Central memory CD8-positive, alpha-beta T cell (primary cell): ENCODE results near the gene PRDM16.

Experiments used
- ATAC-seq: fragments of 150-1000 bp; cut with Tn5 transposase; replicated peaks from 2 replicates; pipeline ENCODE4 v1.10.0; 2022; ENCODE audit warnings: mild to moderate bottlenecking, moderate FRiP score, moderate number of reproducible peaks; ENCODE audit not compliant: poor library complexity, severe bottlenecking; ENCODE audit errors: extremely low read depth
- DNase-seq, 2 donors: peaks; one replicate each; pipeline ENCODE4 v3.0.0; 2021; ENCODE audit warnings: low spot score in 2 of 2
- H3K27ac Mint-ChIP-seq: one replicate; pipeline ENCODE4 v1.8.0; 2022; ENCODE audit warnings: low read depth, mild to moderate bottlenecking, moderate library complexity, mixed read lengths
- H3K27me3 Mint-ChIP-seq: one replicate; pipeline ENCODE4 v1.8.0; 2022; ENCODE audit warnings: mixed read lengths
- H3K36me3 Mint-ChIP-seq: one replicate; pipeline ENCODE4 v1.8.0; 2022; ENCODE audit warnings: mild to moderate bottlenecking, moderate library complexity, mixed read lengths; ENCODE audit not compliant: insufficient read depth
- H3K4me1 Mint-ChIP-seq: one replicate; pipeline ENCODE4 v1.8.0; 2022; ENCODE audit warnings: mixed read lengths
- H3K4me3 Mint-ChIP-seq: one replicate; pipeline ENCODE4 v1.8.0; 2022; ENCODE audit warnings: mild to moderate bottlenecking, moderate library complexity, mixed read lengths
- H3K9me3 Mint-ChIP-seq: one replicate; pipeline ENCODE4 v1.8.0; 2022; ENCODE audit warnings: mixed read lengths

PRDM16 gene

GRCh38 chr1:3114846-3115245 is 45.8 kb downstream of the PRDM16 start:
- no peak overlapping the region for H3K27ac Mint-ChIP-seq
- H3K36me3 Mint-ChIP-seq = no peaks in the 10 kb centered on the region
- no peak overlapping the region for H3K4me3 Mint-ChIP-seq
- no peaks in the 10 kb centered on the region for H3K4me1 Mint-ChIP-seq
- no peaks in the 10 kb centered on the region for H3K9me3 Mint-ChIP-seq
- DNase-seq (no peak), ATAC-seq (no peak)
- H3K27me3 Mint-ChIP-seq = no peaks in the 10 kb centered on the region

DNA sequence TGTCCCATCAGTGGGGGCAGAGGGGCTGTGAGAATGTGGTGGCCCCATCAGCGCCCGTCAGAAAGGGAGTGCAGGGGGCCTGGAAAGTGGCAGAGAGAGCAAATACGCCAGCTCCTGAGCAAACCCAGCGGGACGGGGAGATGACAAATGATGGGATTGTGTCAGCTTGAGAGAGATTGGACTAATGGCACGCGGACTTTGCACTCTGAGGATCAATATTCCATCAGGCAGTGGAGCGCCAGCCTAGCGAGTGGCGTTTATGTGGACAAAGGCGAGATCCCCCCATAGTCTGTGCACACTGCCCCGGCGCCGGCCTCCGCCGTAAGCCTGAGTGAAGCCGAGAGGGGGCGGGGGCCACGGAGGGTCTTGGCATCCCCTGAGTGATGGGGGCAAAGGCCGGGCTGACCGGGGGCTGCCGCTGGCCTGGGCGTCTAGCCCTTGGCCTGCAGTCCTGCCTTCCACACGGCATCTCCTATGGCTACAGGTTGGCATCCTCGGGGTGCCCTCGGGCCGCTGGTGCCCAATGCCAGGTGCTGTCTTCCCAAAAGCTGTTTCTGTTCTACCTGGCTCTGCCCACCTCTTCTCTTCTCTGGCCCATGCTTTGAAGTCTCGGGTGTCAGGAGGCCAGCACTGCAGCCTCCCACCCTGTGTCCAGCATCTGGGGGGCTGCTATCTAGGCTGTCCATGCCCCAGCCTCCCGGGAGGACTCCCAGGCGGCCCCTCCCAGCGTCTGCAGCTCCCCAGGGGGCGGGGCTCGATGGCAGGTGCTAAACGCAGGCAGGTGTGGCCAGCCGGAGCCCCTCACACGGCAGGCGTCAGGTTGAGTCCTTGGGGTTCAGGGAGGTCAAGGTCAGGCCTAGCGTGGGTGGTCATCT is 46.5 kb downstream of the PRDM16 start:
- Mint-ChIP-seq H3K27ac (no peak overlapping the region), H3K9me3 (no peaks in the 10 kb centered on the region), H3K27me3 (no peaks in the 10 kb centered on the region), H3K4me3 (no peak overlapping the region), H3K4me1 (no peaks in the 10 kb centered on the region), H3K36me3 (no peaks in the 10 kb centered on the region)
- DNase-seq (no peak), ATAC-seq (no peak)

DNA sequence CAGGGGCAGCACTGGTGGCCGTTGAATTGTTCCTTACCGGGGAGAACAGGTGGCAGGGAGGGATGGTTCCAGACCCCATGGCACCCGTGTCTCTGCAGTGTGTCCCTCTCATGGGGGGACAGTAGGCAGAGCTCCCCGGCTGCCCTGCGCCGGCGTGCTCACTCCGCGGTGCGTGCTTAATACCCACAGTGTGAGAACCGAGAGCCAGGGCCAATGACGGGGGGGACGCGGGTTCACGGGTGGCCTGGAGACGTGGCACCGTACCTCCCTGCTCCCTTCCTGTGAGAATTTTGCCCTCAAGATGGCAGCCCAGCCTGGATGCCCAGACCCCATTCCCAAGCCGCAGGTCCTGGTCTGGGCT is 47.1 kb downstream of the PRDM16 start:
- Mint-ChIP-seq H3K9me3 (no peaks in the 10 kb centered on the region), H3K4me3 (no peak overlapping the region), H3K27ac (no peak overlapping the region), H3K36me3 (no peaks in the 10 kb centered on the region), H3K4me1 (no peaks in the 10 kb centered on the region), H3K27me3 (no peaks in the 10 kb centered on the region)
- ATAC-seq (no peak), DNase-seq (no peak)

DNA sequence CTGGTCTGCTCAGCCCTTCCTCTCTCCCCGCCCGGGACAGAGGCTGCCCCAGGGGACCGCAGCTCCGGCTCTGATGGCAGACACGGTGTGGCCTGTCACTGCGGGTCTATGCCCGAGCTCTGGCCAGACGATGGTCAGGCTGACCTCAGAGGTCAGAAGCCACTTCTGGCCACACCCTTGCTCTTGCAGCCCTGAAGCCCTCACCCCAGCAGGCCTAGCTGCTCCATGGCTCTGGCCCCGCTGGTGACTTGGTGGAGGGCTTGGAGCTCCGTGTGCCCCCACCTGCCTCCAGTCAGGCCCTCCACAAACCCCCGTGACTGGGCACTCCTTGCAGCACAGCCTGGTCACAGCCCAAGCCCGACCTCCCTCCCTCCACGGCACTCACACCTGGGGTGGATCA is 47.6 kb downstream of the PRDM16 start:
- ATAC-seq = no peak
- no peaks in the 10 kb centered on the region for H3K36me3 Mint-ChIP-seq
- H3K4me1 Mint-ChIP-seq = no peaks in the 10 kb centered on the region
- no peaks in the 10 kb centered on the region for H3K27me3 Mint-ChIP-seq
- no peak for DNase-seq
- H3K27ac Mint-ChIP-seq = no peak overlapping the region
- H3K4me3 Mint-ChIP-seq = no peak overlapping the region
- no peaks in the 10 kb centered on the region for H3K9me3 Mint-ChIP-seq

DNA sequence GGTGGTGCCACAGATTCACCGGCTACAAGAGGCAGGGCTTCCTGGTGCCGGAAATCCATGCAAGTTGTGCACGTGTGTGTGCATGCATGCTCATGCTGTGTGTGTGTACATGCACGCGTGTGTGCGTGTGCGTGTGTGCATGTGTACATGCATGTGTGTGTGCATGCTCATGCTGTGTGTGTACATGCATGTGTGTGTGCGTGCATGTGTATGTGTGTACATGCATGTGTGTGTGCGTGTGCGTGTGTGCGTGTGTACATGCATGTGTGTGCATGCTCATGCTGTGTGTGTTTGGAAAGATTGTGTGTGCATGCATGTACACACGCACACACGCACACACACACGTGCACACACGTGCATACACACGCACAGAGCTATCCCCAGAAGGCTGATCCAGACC is 48.9 kb downstream of the PRDM16 start:
- Mint-ChIP-seq H3K4me1 (no peaks in the 10 kb centered on the region), H3K27me3 (no peaks in the 10 kb centered on the region), H3K36me3 (no peaks in the 10 kb centered on the region), H3K4me3 (no peak overlapping the region), H3K27ac (no peak overlapping the region), H3K9me3 (no peaks in the 10 kb centered on the region)
- ATAC-seq (no peak), DNase-seq (no peak)

GRCh38 chr1:3119061-3119460 is 50.1 kb downstream of the PRDM16 start:
- Mint-ChIP-seq H3K27me3 (no peaks in the 10 kb centered on the region), H3K9me3 (no peaks in the 10 kb centered on the region), H3K27ac (no peak overlapping the region), H3K4me1 (no peaks in the 10 kb centered on the region), H3K36me3 (no peaks in the 10 kb centered on the region), H3K4me3 (no peak overlapping the region)
- ATAC-seq (no peak), DNase-seq (no peak)

- H3K36me3 Mint-ChIP-seq = no peaks in the 10 kb centered on the region
- no peak overlapping the region for H3K4me3 Mint-ChIP-seq
- ATAC-seq = no peak
- H3K4me1 Mint-ChIP-seq = no peaks in the 10 kb centered on the region
- H3K27ac Mint-ChIP-seq = no peak overlapping the region
- DNase-seq = no peak
- no peaks in the 10 kb centered on the region for H3K27me3 Mint-ChIP-seq
- no peaks in the 10 kb centered on the region for H3K9me3 Mint-ChIP-seq
These were observed 50.7 kb downstream of the PRDM16 start for GRCh38 chr1:3119725-3120124.

GRCh38 chr1:3120140-3120539 is 51.1 kb downstream of the PRDM16 start:
- no peaks in the 10 kb centered on the region for H3K36me3 Mint-ChIP-seq
- no peaks in the 10 kb centered on the region for H3K4me1 Mint-ChIP-seq
- no peaks in the 10 kb centered on the region for H3K27me3 Mint-ChIP-seq
- no peak overlapping the region for H3K27ac Mint-ChIP-seq
- DNase-seq (no peak), ATAC-seq (no peak)
- H3K4me3 Mint-ChIP-seq = no peak overlapping the region
- H3K9me3 Mint-ChIP-seq = no peaks in the 10 kb centered on the region

- Mint-ChIP-seq H3K27me3 (no peaks in the 10 kb centered on the region), H3K4me3 (no peak overlapping the region)
- ATAC-seq = no peak
These were observed 52.0 kb downstream of the PRDM16 start for GRCh38 chr1:3120994-3121393.

GRCh38 chr1:3121401-3122210 is 52.6 kb downstream of the PRDM16 start:
- H3K4me3 Mint-ChIP-seq = no peak overlapping the region
- H3K36me3 Mint-ChIP-seq = no peaks in the 10 kb centered on the region
- H3K27ac Mint-ChIP-seq = no peak overlapping the region

More at GRCh38 chr1:3120994-3121393, 52.0 kb downstream of the PRDM16 start:
- DNase-seq = no peak
- Mint-ChIP-seq H3K36me3 (no peaks in the 10 kb centered on the region), H3K9me3 (no peaks in the 10 kb centered on the region), H3K4me1 (no peaks in the 10 kb centered on the region), H3K27ac (no peak overlapping the region)

GRCh38 chr1:3122311-3122710 is 53.3 kb downstream of the PRDM16 start:
- Mint-ChIP-seq H3K4me3 (no peak overlapping the region), H3K36me3 (no peaks in the 10 kb centered on the region), H3K27ac (no peak overlapping the region), H3K4me1 (no peaks in the 10 kb centered on the region), H3K27me3 (no peaks in the 10 kb centered on the region), H3K9me3 (no peaks in the 10 kb centered on the region)
- no peak for DNase-seq
- ATAC-seq = no peak

More at GRCh38 chr1:3121401-3122210, 52.6 kb downstream of the PRDM16 start:
- DNase-seq = no peak
- H3K9me3 Mint-ChIP-seq = no peaks in the 10 kb centered on the region
- no peaks in the 10 kb centered on the region for H3K27me3 Mint-ChIP-seq
- no peak for ATAC-seq
- H3K4me1 Mint-ChIP-seq = no peaks in the 10 kb centered on the region

DNA sequence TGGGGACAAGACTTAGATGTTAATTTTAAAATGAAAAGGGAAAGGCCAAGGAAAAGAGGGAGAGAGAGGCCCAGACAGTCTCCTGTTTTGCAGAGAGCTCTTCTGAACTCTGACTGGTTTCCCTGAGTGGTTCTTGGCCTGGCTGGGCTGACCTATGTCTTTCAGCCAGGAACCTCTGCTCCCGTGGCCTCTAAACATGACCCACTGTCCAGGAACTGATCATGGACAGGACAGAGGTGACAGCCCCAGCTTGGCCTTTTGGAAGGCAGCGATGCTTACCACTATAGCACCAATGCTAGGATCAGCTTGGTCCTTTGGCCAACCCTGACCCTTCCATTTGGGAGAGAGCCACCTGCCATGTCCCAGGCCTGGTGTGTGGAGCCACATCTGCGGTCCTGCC is 55.2 kb downstream of the PRDM16 start:
- H3K9me3 Mint-ChIP-seq = no peaks in the 10 kb centered on the region
- no peaks in the 10 kb centered on the region for H3K27me3 Mint-ChIP-seq
- no peak overlapping the region for H3K4me3 Mint-ChIP-seq
- DNase-seq (no peak), ATAC-seq (no peak)
- no peak overlapping the region for H3K27ac Mint-ChIP-seq
- H3K4me1 Mint-ChIP-seq = no peaks in the 10 kb centered on the region
- no peaks in the 10 kb centered on the region for H3K36me3 Mint-ChIP-seq

GRCh38 chr1:3125078-3125477 is 56.1 kb downstream of the PRDM16 start:
- H3K27ac Mint-ChIP-seq = no peak overlapping the region
- no peak overlapping the region for H3K4me3 Mint-ChIP-seq
- H3K36me3 Mint-ChIP-seq = no peaks in the 10 kb centered on the region
- no peaks in the 10 kb centered on the region for H3K9me3 Mint-ChIP-seq
- no peaks in the 10 kb centered on the region for H3K4me1 Mint-ChIP-seq
- ATAC-seq (no peak), DNase-seq (no peak)
- no peaks in the 10 kb centered on the region for H3K27me3 Mint-ChIP-seq
